GM21390 (cell line): ENCODE measurements around the gene CCDC201.
"Not testable (repeated sequence)": the region's sequence is repeated elsewhere in the genome, so short reads cannot be mapped to it uniquely, and the experiment has no call there.

ENCODE experiments used
- ATAC-seq: cut with Tn5 transposase; IDR thresholded peaks from one replicate; pipeline ENCODE4 v1.9.1; 2021; ENCODE audit not compliant: unreplicated experiment

The CCDC201 gene

GRCh38 chr7:45878457-45879144 is 5.7 kb upstream of the CCDC201 start:
- no peak for ATAC-seq

GRCh38 chr7:45876519-45876918 is 3.6 kb upstream of the CCDC201 start:
- ATAC-seq: no peak

GRCh38 chr7:45874408-45875131 is 1.7 kb upstream of the CCDC201 start:
- ATAC-seq: no peak

- ATAC-seq: no peak
Observed at GRCh38 chr7:45873355-45873754, 473 bp upstream of the CCDC201 start.

- no peak for ATAC-seq
Observed at GRCh38 chr7:45872116-45873034, 507 bp downstream of the CCDC201 start.

- no peak for ATAC-seq
Observed at GRCh38 chr7:45869426-45869825, 3.5 kb downstream of the CCDC201 start.

GRCh38 chr7:45867471-45867870 is 5.4 kb downstream of the CCDC201 start:
- no peak for ATAC-seq

- no peak for ATAC-seq
Observed at GRCh38 chr7:45865594-45866410, 7.1 kb downstream of the CCDC201 start.

- no peak for ATAC-seq
Observed at GRCh38 chr7:45863715-45864114, 9.2 kb downstream of the CCDC201 start.

GRCh38 chr7:45856888-45857287 is 16.0 kb downstream of the CCDC201 start:
- ATAC-seq: not testable (repeated sequence)

GRCh38 chr7:45855680-45856079 is 17.2 kb downstream of the CCDC201 start:
- ATAC-seq: not testable (repeated sequence)

GRCh38 chr7:45853491-45853890 is 19.4 kb downstream of the CCDC201 start:
- ATAC-seq: not testable (repeated sequence)

- ATAC-seq: not testable (repeated sequence)
Observed at GRCh38 chr7:45852984-45853383, 19.9 kb downstream of the CCDC201 start.

- not testable (repeated sequence) for ATAC-seq
Observed at GRCh38 chr7:45848734-45849133, 24.1 kb downstream of the CCDC201 start.

- not testable (repeated sequence) for ATAC-seq
Observed at GRCh38 chr7:45846536-45846935, 26.3 kb downstream of the CCDC201 start.

- not testable (repeated sequence) for ATAC-seq
Observed at GRCh38 chr7:45841926-45842717, 30.8 kb downstream of the CCDC201 start.

GRCh38 chr7:45838852-45839251 is 34.0 kb downstream of the CCDC201 start:
- ATAC-seq: not testable (repeated sequence)

GRCh38 chr7:45832433-45833177 is 40.3 kb downstream of the CCDC201 start:
- not testable (repeated sequence) for ATAC-seq

GRCh38 chr7:45829846-45830245 is 43.0 kb downstream of the CCDC201 start:
- ATAC-seq: not testable (repeated sequence)
